ENCODE data around the gene UBR4.

UBR4 gene

DNA sequence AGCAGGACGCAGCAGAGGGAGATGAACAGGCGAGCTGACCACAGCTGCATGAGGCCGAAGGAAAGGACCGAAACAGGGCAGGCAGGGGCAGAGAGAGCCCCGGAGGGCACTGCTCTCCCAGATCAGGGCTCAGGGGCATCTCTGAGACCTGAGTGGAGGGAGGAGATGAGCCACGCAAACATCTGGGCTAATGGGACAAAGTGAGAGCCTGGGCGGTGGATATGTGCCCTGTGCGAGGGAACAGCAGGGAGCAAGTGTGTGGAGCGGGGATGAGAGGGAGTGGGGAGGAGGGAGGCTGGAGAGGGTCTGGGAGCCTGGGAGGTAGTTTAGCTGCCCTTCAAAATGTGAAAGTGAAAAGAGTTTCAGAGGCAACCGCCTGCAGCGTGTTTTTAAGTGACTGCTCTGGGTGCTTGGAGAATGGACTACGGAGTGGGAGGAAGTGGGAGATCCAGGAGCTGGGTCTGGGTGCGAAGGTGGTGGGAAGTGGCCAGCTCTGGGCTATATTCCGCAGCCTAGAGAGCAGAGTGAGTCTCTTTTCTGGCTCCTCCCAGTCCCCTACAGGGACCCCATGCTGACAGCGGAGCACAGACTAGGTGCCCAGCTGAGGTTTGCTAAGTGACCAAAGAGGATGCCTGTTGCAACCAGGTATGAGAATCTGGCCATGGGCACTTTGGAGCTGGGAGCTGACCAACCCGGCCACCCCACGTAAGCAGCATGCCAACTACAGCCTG, 139.0 kb downstream of the UBR4 start:
- no peak for FAIRE-seq

DNA sequence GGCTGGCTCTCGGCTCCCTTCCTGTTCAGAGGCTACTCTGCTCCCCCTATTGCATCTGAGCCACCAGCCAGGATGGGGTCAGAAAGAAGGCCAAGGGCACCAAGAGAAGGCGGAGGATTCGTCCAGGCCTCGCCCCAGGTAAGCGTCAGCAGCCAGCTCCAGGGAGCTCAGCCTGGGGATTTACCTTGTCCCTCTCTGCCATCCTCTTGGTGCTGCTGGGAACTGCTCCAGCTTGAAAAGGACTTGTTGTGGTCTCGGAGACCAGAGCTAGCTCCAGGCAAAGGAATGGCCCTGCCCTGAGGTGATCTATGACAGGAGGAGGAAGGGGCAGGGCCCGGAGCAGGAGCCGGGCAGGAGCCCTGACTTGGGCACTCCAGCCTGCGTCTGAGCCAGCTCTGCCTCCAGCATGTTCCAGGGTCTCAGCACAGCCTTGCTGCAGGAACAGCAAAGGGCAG, 139.8 kb downstream of the UBR4 start:
- FAIRE-seq: no peak

DNA sequence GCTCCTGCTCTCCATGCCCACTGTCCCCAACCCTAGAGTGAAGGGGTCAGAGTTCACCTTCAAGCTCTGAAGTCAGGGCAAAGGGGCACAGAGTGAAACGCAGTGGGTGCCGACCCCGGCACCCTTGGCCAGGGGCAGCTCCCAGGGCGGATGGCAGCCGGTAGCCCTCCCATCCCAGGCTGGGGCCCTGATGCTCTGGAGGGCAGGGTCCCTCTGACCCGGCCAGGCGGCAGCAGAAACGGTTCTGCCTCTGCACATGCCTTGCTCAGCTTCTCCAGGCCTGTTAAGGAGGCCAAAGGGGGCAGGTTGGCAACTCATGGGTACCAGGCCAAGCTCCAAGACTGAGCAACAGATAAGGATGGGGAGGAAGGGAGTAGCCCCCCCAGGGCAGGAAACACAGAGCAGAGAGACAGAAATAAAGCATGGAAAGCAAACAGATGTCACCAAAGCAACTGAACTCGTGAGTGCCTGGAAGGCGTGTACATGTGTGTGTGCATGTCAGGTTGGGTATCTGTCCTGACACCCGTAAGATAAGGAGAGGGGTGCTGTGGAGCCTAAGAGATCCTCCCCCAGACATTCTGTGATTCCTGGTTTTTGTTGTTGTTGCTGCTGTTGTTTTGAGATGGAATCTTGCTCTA, 141.3 kb downstream of the UBR4 start:
- no peak for FAIRE-seq

DNA sequence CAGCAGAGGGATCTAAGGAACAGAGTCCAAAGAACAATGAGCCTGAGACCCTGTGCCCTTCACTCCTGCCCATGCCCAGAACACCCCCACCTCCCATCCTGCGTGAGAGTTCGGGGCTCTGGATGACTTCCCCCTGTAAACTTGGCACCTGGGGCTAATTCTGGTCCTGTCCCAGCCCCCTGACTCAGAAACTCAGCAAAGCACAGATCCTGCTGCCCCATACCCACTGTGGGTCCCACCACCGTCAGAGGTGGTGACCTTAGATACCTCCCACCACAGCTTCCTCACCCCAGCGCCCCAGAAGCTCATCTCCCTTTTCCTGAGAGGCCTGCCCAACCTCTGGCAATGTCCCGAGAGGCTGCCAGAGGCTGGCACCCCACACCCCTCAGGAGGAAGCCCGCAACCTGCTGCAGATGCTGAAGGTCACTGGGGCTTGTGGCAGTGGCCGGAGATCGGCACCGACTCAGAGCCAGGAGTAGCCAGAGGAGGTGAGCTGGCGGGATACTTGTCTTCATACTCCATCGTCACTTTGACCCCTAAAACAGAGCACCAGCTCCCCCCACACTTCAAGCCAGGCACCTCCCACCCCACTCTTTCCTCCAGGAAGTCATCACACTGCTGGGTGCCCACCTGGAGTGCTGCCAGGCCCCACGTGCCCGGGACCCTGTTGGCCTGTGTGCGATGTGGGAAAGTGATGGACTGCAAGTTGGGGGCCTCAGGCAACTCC, 142.0 kb downstream of the UBR4 start:
- FAIRE-seq: no peak

DNA sequence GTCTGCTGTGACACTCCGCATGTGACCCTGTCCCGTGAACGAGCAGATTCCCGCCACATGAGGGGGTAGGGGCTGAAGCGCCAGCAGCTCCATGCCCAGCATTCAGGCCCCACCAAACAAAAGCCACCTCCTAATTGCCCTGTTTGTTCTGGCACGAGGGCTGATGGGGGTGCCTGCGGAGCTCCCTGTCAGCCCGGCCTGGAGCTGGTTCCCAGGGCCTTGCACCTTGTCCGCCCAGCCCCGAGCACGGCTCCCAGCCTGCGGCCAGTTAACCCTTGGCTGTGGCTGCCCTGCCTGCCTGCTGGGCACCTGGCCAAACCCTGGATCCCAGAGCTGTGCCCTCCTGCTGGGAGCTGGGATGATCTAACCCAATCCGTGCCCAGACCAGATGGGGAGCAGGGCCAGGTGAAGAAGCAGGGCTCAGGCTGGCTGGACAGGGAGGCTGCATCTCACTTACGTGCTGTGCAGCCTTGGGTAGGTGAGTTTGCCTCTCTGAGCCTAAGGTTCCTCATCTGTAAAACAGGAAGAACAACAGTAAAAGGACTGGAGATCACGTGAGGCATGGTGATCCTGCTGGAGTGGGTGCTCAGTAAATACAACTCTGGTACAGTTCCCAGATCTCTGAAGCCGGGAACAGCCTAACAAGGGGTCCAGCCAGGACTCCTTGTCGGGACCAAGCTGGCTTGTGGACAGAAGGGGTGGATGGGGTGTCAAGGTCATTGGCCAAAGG, 142.7 kb downstream of the UBR4 start:
- FAIRE-seq: no peak

DNA sequence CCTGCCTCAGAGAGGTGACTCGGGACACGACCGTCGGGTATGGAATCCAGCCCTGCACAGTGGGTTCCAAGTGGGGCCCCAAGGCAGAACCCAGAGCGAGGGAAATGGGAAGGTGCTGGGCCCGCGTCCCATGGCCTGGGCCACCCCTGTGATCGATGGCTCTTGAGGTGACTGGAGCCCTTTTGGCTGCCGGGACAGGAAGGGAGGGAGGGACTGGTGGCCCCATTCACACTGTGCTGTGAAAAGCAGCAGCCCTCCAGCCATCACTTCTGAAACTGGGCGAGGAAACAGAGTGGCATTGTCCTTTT, 143.2 kb downstream of the UBR4 start:
- no peak for FAIRE-seq

DNA sequence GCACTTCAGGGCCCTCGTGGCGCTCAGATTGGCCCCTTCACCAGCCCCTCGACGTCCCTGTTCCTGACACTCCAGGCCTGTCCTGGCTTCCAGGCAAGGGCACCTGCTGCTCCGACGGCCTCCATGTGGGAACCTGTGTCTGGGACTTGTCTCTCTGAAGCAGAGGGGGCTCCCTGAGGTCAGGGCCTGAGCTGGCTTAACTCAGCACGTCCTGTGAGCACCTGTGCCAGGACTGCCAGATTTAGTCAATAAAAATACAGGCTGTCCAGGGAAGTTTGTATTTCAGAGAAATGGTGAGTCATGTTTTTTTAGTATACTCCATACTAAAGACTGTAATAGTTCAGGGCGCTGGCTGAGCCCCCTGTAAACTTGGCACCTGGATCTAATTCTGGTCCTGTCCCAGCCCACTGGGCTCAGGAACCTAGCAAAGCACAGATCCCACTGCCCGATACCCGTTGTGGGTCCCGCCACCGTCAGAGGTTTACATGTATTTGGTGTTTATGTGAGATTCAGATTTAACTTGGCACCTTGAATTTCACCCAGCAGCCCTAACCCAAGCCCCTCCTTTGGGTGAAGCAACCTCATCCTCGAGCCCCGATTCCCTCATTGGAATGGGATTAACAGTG, 143.7 kb downstream of the UBR4 start:
- no peak for FAIRE-seq

DNA sequence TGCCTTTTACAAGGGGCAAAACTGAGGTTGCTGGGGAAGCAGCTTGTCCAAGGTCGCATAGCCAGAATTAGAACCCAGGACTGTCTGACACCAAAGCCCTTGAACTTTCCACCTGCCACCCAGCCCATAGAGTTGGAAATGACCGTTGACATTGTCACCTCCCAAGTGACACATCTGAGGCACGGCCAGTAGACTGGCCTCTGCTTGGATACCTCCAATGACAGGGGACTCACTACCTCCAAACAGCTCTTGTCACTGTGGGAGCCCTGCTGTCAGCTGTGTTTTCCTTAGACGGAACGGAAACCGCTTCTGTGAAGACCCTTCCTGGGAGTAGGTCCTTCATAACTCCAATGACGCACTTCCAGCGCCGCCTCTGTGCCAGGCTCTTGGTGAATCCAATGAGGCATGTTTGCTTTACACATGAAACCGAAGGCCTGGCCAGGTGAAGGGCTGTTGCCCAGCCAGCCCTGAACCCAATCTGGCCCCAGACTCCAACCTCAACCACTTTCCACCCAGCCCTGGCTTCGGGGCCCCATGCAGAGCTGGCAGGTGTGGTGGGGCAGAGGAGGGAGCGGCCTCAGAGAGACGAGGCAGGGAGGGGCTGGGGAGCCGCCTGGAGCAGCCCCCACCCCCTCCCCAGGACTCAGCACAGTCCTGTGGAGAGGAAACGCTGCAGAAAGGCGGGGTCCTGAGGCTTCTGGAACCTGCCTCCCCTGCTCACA, 144.4 kb downstream of the UBR4 start:
- FAIRE-seq: no peak

DNA sequence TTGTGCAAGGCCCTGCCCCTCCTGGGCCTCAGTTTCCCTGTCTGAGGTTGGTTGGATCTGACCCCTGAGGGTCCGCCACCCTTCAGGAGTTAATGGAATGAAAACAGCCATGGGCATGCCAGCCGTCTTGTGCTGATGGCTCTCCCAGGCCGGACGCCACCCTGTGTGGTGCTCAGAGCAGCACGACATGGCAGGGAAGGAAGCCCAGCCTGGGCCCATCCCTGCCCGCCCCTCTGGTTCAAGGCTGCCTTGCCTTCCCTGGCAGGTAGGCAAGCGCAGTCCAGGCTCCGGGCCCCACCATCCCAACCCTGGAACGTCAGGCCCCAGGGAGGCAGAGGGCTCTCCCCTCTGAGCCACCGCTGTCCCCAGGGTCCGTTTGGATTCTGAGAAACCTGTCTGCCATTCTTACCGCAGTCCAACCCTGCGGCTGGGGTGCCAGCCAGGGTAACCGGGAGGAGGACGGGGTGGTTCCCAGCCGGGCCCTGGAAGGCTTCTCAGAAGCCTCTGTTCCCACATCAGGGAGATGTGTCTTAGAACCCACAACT, 145.1 kb downstream of the UBR4 start:
- no peak for FAIRE-seq

DNA sequence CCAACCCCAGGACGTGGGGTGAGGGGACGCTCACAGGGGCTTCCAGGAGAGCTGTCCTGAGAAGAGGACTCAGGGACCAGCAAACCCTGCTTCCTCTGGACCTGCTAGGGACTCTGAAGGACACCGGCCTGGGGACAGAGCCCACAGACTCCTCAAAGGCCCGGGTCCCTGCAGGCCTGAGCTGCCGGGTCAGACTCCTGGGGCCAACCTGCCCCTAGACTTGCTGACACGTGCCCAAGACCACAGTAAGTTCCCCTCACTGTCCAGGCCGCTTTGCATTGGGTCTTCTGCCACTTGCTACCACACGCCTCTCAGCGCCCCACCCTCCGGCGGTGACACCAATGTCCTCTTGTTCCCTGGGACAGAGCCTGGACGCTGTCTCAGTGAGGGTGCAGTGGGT, 146.9 kb downstream of the UBR4 start:
- no peak for FAIRE-seq

DNA sequence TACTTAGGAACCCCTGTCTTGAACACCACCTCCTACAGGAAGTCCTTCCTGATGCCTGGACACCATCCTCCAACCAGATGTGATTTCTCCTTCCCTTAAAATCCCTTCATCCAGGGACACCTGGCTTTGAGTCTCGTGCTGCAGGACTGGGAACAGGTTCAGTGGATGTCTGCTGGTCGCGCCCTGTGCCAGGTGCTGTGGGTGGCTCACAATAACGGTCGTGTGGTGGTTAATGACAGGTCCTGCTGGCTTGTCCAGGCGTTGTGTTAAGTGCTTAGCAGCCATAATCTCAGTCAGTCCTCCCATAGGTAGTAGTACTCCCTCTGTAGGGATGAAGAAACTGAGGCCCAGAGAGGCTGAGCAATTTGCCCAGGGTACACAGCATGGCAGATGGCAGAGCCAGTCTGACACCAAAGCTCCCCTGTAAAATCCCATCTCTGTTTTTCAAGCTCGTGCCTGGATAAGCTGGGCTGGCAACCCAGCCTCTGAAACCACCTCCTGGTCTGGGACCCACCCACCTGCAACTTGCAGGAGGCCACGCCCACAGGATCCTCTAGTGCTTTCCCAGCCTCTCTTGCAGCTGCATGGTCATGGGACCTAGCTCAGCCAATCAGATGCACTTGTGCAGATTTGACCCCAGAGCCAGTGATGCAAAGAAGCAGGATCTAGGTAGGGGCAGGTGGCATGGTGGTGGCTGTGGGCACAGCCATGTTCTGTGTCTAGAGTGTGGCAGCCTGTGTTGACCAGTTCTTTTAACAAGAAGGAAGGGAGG, 147.6 kb downstream of the UBR4 start:
- no peak for FAIRE-seq

DNA sequence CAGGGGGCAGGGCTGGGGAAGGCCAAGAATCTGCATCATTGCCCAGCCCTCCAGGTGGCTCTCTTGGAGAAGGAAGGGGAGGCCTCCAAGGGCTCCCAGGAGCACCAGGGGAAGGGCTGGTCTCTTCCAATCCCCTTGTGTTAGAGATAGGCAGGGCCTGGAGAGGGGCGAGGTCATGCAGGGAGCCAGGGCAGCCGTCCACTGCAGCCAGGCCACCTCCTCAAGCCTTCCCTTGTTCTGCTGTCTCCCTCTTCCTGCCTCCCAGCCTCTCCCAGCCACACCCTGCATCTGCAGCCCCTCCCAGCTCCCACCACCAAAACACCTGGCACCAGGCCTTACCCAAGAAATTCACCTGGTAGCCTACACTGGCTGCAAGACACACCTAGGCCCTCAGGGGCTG, 148.3 kb downstream of the UBR4 start:
- no peak for FAIRE-seq

DNA sequence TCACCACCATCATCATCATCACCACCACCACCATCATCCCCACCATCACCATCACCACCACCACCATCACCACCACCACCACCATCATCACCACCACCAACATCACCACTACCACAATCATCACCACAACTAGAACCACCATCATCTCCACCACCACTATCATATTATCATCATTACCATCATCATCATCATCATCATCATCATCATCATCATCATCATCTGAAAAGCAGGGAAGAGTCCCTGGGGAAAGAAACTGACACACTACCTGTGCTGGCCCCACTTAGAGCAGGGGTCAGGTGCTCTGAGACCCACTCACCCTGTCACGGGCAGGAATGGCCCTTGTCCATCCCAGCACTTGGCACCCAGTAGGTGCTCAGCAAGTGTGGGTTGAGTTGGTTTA, 148.7 kb downstream of the UBR4 start:
- FAIRE-seq: no peak

DNA sequence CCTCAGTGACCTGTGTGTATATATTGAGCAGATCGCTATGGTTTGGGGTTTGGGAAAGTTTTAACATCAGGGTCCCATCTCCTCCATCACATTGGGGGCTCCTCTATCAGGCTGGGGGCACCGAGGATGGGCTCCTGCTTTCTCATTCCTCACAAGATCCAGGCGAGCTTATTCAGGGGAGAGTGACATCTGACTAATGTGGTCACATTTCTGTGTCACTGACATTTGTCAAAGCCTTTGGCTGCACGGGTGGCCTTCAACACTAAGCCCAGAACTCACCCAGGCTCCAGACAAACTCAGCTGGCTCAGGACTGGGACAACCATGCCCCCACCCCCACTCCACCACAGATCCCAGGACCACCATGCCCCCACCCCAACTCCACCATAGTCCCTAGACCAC, 150.3 kb downstream of the UBR4 start:
- no peak for FAIRE-seq

DNA sequence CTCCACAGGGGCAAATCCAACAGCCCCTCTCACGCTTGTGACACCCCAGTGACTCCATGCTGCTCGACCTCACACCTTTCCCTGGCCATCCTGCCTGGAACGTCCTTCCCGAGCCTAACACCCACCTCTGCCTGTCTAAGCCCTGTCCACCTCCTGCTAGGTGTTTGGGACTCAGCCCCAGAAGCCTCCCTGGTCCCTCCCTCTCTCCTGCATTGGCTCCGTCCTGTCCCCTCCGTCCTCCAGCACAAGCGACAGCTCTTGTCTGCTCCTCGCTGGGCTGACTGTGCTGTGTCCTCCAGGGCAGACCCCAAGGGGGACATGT, 151.6 kb downstream of the UBR4 start:
- no peak for FAIRE-seq

DNA sequence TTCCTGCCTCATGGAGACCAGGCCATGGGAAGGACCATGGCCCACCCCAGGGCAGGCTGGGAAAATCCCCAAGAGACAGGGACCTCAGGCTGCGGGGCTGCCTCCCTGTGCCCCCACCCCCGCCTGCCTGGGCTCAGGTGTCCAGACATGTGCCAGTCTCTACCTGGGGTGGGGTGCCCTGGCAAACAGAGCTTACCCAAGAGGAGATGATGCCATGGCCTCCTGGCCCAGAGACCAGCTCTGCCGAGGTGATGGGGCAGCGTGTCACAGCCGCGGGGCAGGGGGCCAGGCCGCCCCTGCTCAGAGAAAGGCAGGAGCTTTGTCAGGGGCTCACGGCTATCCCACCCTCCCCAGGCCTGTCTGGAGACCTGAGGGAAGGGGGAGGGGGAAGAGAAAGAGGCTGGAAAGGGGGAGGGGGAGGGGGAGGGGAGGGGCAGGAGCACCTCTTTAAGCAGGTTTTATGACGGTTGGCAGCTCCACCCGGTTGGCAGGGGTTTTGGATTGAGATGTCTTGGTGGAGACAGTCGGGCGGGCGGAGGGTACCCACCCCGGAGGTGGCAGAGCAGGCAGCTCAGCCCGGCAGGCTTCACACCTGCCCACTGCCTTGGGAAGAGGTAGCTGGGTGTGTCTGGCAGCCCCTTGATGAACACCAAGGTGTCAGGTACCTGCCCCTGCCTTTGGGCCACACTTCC, 152.1 kb downstream of the UBR4 start:
- no peak for FAIRE-seq

DNA sequence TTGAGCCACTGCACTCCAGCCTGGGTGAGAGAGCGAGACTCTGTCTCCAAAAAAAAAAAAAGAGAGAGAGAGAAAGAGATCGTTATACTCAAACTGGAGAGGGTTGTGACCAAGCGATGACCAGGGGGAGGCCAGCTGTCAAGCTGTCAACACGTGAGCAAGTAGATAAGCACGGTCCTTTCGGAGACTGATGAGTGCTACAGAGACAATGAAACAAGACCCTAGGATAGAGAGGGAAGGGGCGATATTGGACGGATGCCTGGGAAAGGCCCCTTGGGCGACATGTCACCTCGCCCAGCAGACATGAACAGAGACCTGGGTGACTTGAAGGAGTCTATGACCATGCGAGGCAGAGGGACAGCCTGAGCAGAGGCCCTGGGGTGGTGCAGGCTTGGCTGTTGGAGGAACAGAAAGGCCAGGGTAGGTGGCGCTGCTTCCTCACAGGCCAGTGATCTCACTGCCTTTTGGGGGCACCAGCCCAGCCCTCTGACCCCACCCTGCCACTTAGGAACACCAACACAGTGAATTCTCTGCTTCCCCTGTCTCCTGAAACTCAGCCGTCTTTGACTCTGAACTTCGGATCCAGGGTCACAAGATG, 152.8 kb downstream of the UBR4 start:
- no peak for FAIRE-seq

DNA sequence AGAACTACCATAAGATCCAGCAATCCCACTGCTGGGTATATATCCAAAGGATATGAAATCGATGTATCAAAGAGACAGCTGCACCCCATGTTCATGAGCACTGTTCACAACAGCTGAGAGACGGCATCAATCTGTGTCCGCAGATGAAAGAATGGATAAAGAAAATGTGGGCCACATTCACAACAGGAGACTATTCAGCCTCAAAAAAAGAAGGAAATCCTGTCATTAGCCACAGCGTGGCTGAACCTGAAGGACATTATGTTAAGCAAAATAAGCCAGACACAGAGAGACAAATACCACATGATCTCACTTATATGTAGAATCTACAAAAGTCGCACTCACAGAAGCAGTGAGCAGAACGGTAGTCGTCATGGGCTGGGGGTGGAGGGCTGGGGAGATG, 154.4 kb downstream of the UBR4 start:
- no peak for FAIRE-seq

DNA sequence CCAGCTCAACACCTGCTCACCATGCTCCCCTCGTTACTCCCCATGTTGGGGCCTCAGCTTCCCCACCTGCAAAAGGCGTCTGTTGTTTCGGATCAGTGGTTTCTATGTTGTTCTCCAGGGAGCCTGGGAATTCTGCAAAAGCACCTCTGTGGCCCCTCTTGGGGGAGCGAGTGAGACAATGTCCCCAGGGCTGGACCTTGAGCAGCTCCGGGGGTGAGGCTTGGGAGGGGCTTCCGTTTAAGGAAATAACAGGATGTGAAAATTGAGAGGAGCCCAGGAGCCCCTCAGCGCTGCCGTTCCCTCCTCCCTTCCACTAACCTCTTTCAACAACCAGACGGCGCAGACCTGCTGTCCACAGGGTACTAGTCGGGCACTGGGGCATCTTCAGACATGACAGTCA, 155.1 kb downstream of the UBR4 start:
- FAIRE-seq: no peak

DNA sequence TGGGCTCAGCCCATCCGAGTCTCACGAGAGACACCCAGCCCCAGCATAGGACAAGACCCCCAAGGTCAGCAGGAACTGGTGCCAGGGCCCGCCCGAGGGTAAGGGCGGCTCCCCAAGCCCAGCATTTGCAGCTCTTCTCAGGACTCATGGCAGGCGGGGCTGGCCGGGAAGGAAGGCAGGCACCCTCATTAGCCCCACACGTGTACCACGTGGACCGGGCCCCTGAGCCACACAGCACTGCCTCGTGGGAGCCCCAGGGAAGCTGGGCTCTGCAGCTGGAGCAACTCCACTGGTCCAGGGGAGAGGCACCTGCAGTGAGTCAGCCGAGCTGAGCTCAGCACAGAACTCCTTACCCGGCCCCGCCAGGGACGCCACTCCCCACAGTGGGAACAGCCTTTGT, 155.8 kb downstream of the UBR4 start:
- FAIRE-seq: no peak

Data from colon (tissue), 2 donors.